HG02885 (cell line): ENCODE measurements around the gene CEP152.

Experiments
- ATAC-seq: cut with Tn5 transposase; IDR thresholded peaks from one replicate; pipeline ENCODE4 v1.9.1; 2021; ENCODE audit warnings: mild to moderate bottlenecking; ENCODE audit not compliant: unreplicated experiment, poor library complexity

Gene CEP152

DNA sequence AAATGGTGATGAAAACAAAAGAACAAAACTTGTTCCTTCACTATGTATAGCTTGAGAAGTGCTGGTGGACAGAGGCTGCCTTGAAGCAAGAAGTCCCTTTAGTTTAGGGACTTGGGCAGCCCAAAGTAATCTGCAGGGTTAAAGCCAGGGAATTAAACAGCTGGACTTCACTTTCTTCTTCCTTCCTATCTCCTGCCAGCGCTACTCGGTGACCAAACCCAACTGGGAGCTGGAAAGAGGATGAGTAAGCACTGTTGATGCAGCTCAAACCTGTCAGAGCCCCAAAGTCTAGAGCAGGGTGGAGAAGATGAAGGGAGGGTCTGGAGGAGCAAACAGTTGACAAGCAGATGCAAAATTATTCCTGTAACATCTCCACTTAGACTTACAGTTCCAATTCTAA lies 92.2 kb downstream of the CEP152 start:
- ATAC-seq, result no peak

DNA sequence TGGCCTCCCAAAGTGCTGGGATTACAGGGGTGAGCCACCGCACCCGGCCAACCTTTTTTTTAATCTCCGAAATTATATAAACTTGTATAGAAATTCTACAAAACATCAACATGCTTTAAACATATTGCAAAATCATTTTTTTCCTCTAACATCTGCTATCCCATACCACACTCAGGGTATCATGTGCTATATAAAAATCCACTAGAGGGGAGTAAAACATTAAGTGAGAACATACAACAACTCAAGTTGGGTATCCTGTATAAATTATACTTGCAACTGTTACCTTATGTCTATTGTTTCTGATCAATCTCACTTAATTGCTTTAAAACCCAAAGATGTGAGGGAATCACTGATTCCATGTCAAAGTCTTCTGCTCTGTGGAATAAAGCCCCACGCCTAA lies 93.4 kb downstream of the CEP152 start:
- no peak for ATAC-seq

DNA sequence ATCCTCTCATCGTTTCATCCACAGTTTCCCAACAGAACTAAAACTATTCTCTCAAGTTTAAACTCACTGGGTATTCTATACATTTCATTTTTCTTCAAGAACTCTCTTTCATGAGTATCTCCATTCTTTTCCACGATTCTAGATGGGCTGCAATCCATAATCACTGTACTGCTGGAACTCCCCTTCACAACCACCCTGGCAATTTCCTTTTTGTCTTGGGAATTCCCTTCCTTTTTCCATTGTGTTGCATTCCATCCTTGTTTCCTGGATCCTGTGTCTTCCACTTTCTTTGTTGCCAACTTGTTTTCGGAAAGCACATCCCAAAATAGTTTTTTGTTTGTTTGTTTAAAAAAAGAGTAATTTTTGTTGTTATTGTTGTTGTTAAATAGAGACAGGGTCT lies 98.3 kb downstream of the CEP152 start:
- no peak for ATAC-seq

- ATAC-seq, result no peak
These were observed 99.8 kb downstream of the CEP152 start for GRCh38 chr15:48710952-48711495.

- ATAC-seq, result no peak
These were observed 102.2 kb downstream of the CEP152 start for GRCh38 chr15:48708641-48709040.

DNA sequence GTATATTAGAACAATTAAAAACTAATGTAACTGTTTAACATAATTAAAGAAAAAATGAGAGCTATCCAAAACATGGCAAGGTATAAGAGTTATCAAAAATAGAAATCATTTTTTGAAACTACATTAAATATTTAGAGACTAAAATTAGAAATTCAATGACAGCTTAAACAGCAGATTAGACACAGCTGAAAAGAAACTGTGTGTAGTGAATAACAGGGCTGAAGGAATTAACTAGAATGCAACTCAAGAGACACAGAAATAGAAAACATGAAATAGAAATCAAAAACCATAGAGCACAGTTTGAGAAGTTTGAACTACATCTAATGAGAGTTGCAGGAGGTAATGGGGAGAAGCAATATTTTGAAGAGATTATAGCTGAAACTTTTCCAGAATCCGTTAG lies 105.5 kb downstream of the CEP152 start:
- ATAC-seq, result no peak

DNA sequence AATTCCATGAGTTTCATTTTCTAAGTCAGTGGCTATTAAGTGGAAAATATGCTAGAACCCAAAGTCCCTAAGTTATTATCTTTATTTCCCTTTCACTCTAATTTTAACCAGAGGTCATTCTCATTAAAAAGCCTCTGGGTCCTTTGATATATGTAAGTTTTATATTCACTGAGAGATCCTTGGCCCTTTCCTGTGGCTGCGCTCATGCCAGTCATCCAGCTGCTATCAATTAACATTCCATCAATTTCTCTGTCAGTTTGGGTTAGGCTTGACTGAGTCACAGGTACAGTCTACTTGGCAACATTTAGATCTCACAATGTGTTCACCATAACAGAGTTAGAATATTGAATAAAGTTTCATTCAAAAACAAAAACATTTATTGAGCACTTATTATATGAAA lies 107.3 kb downstream of the CEP152 start:
- ATAC-seq, result no peak

DNA sequence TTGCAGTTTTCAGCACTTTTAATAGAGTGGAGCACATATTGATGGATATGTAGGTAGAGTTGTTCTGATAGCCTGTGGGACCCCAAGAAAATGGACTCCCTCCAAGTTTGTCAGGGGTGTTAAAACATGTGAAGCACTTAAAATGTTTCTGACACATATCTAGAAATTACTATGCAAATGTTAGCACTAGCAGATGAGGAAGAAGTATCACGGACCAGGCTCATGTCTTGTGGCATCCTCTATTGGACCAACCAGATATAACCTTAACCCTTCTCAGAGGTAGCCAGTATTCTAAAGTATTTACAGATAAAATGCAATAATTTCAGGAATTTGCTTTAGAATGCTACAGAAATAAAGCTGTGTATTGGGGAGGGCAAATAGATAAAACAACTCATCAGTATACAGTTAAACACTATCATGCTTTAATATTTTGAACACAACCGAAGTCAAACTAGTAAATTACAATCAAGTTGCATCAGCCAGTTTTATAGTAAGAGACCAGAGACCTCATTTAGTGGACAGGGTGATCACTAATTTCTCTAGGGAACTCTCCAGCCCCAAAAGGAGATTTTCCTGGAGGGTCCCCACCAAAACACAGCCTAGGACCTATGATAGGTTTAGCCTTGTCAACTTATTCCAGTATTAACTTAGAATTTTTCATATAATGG lies 108.2 kb downstream of the CEP152 start:
- ATAC-seq, result peak; percentile 45

GRCh38 chr15:48696627-48697312 lies 114.1 kb downstream of the CEP152 start:
- ATAC-seq, result no peak

GRCh38 chr15:48695827-48696573 lies 114.9 kb downstream of the CEP152 start:
- no peak for ATAC-seq

- ATAC-seq, result no peak
These were observed 115.6 kb downstream of the CEP152 start for GRCh38 chr15:48695088-48695826.

GRCh38 chr15:48693484-48693883 lies 117.4 kb downstream of the CEP152 start:
- ATAC-seq, result no peak

DNA sequence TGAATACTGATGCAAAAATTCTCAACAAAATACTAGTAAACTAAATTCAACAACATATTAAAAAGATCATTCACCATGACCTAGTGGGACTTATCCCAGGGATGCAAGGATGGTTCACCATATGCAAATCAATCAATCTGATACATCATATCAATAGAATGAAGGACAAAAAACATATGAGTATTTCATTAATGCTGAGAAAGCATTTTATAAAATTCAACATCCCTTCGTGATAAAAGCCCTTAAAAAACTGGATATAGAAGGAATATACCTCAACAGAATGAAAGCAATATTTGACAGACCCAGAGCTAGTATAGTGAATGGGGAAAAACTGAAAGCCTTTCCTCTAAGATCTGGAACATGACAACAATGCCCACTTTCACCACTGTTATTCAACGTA lies 122.4 kb downstream of the CEP152 start:
- ATAC-seq, result no peak
